BJ (cell line): ENCODE data around the gene STAP2. TPM values are rescaled to one million over a fixed set of nuclear protein-coding genes. Genes with fewer than 3 reads are reported as not detected.
"Not testable (repeated sequence)": the region's sequence is repeated elsewhere in the genome, so short reads cannot be mapped to it uniquely, and the experiment has no call there.

ENCODE experiments used
- CTCF ChIA-PET: fragments of 350-600 bp; formaldehyde crosslinking; extraction: SDS; loops from one replicate; lab custom pipeline; 2021; ENCODE audit warnings: antibody characterized with exemption, inconsistent platforms; lab: Yijun Ruan, JAX
- POLR2A ChIA-PET: fragments of 300-600 bp; sonication (Branson Sonifier 250); formaldehyde crosslinking; extraction: SDS; loops from one replicate; lab custom pipeline; 2021; ENCODE audit warnings: antibody characterized with exemption; lab: Charles Lee
- DNase-seq: peaks from one replicate; pipeline ENCODE4 v3.0.0-alpha.2; 2011; ENCODE audit warnings: low read depth
- H3K27me3 ChIP-seq: 2 replicates; pipeline ENCODE4 v1.6.0; 2011; ENCODE audit warnings: low read length; ENCODE audit not compliant: control insufficient read depth, insufficient read depth
- H3K36me3 ChIP-seq: 2 replicates; pipeline ENCODE4 v1.5.1; 2011; ENCODE audit warnings: low read length; ENCODE audit not compliant: control insufficient read depth, insufficient read depth
- H3K4me3 ChIP-seq: 2 replicates; pipeline ENCODE4 v1.5.1; 2011; ENCODE audit warnings: low read depth, mild to moderate bottlenecking, control low read depth, low read length
- polyA plus RNA-seq: library from polyadenylated mRNA; depleted of rRNA; stranded (reverse); fragments of >200 nt; gene quantifications from 2 replicates; pipeline ENCODE4 v1.2.3, GENCODE V29; 2011; rRNA removed
- TF ChIP-seq, protein P1 (sequence below): IDR thresholded peaks from 2 replicates; pipeline ENCODE4 v1.5.1; 2011; ENCODE audit warnings: low read depth, mild to moderate bottlenecking, control low read depth, inconsistent platforms, low read length, moderate library complexity; ENCODE audit not compliant: insufficient read depth

Gene STAP2
- polyA plus RNA-seq, 1 experiment, result 7.8 TPM

DNA sequence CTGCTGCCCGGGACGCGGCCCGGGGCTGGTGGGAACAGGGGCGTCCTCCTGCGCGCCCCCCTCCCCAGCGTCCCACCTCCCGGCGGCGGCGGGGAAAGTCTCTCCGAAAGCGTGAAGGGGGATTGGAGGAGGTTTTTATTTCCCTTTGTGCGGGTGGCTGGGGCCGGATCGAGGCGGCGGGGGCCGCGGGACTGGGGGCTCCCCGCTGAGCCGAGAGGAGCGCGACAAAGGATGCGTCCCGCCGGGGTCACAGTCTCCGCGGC is 59.4 kb downstream of the STAP2 start:
- POLR2A ChIA-PET, result interaction anchor here (0.7 kb wide), 1 partner anchor 311 kb away, joined by 12 read pairs; no protein-coding TSS in a partner anchor
- peaks cover 24% of the 10 kb centered on the region for H3K27me3 ChIP-seq
- H3K36me3 ChIP-seq, result no peaks in the 10 kb centered on the region
- DNase-seq, result no peak
- TF ChIP-seq, protein P1, sequence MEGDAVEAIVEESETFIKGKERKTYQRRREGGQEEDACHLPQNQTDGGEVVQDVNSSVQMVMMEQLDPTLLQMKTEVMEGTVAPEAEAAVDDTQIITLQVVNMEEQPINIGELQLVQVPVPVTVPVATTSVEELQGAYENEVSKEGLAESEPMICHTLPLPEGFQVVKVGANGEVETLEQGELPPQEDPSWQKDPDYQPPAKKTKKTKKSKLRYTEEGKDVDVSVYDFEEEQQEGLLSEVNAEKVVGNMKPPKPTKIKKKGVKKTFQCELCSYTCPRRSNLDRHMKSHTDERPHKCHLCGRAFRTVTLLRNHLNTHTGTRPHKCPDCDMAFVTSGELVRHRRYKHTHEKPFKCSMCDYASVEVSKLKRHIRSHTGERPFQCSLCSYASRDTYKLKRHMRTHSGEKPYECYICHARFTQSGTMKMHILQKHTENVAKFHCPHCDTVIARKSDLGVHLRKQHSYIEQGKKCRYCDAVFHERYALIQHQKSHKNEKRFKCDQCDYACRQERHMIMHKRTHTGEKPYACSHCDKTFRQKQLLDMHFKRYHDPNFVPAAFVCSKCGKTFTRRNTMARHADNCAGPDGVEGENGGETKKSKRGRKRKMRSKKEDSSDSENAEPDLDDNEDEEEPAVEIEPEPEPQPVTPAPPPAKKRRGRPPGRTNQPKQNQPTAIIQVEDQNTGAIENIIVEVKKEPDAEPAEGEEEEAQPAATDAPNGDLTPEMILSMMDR, result no peak
- H3K4me3 ChIP-seq, result no peak overlapping the region; the same call in 1 of the 2 replicates
- CTCF ChIA-PET, result interaction anchor here (1.2 kb wide), 1 partner anchor 73 kb away, joined by 4 read pairs; no protein-coding TSS in a partner anchor

DNA sequence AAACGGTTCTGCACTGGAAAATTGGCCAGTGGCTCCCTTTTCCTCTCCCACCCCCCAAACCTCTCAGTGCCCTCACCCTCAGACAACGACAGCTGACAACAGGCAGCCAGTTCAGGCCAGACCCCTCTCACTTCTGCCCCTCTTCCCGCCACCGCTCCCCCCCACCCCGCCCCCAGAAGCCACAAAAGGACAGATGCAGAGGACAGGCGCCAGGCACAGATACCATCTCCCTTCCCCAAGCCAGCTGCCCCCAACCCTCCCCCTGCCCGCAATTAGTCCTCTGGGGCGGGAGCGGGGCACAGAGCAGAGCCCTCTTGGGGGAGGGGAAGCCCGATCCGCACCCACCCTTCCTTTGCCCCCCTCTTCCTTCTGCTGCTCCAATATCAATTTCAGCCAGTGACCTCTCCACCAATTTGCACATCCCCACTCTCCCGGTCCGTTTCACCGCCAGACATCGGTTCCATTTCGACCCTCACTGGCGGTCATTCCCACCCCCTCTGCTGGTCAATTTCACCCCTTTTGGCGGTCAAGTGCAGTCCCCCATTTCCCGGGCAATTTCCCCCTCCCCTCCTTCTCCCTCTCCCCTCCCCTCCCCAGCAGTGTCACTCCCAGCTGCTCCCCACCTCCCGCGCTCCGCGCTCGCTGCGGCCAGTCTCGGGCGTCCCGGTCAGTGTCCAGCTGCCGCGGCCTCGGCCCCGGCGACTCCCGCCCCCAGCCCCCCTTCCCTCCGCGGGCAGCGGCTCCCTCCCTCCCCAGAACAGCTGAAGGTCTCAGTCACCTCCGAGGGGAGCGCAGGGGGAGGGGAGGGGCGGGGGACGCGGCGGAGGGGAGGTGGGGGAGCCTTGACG is 60.0 kb downstream of the STAP2 start, which contains the start of gene SHD:
SHD (plus strand) TSS at position 848 of the 848 bp plus-strand sequence. CDS start 798 bp downstream, outside the sequence.
- ChIA-PET POLR2A (interaction anchor here (0.7 kb wide), 1 partner anchor 310 kb away, joined by 12 read pairs; no protein-coding TSS in a partner anchor), CTCF (interaction anchor here (1.3 to 2.7 kb wide), 4 partner anchors 10 to 122 kb away, joined by 3 to 29 read pairs (median 4); no protein-coding TSS in a partner anchor)
- DNase-seq, result no peak
- TF ChIP-seq, protein P1, result no peak
- Histone ChIP-seq H3K4me3 (no peak within 1 kb of the TSS; the same call in 1 of the 2 replicates), H3K27me3 (peaks cover 24% of the 10 kb centered on the region), H3K36me3 (no peaks in the 10 kb centered on the region)

DNA sequence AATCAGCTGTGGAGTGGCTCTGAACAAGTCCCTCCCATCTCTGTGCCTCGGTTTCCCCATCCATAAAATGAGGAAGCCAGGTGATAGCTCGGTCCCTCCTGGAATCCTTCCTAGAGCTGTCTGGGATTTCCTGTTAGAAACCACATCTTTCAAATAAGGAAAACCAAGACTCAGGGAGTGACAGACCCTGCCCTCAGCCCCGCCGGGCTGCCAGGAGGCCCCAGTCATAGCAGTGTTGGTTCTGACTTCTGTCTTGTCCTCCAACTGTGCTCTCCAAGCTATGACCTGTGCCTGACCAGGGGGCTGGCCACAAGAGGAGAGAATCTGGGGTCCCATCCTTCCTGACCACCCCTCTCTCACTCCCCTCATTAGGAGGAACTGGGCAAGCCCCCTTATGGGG is 60.6 kb downstream of the STAP2 start:
- TF ChIP-seq, protein P1, result no peak
- H3K36me3 ChIP-seq, result no peaks in the 10 kb centered on the region
- ChIA-PET CTCF (interaction anchor here (1.3 to 2.7 kb wide), 4 partner anchors 11 to 123 kb away, joined by 3 to 29 read pairs (median 4); no protein-coding TSS in a partner anchor), POLR2A (no interaction called here)
- DNase-seq, result no peak
- no peak overlapping the region for H3K4me3 ChIP-seq
- H3K27me3 ChIP-seq, result peaks cover 24% of the 10 kb centered on the region

DNA sequence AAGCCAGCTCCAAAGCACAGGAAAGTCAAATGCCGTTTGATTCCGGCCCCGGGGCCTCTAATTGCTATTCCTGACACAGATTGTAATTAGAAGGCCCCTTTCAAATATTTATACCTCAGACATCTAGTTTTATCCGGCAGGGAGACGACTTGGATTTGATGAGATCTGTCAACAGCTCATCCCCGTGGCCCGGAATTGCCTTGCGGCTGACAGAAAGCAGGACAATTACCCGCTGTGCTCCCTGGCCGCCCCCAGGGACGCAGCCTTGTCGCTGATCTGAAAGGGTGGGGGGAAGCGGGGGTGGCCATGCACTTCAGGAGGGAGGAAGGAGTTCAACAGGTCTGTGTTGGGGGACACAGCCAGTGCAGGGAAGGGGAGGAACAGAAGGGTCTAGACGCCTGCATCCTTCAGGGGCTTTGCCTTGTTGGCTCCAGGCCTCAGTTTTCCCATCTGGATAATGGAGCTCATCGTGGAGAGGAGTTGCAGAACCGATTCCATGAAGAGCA is 61.4 kb downstream of the STAP2 start:
- Histone ChIP-seq H3K36me3 (no peaks in the 10 kb centered on the region), H3K4me3 (no peak overlapping the region), H3K27me3 (peaks cover 24% of the 10 kb centered on the region)
- TF ChIP-seq, protein P1, result no peak
- ChIA-PET POLR2A (no interaction called here), CTCF (interaction anchor here (0.6 to 2.7 kb wide), 4 partner anchors 10 to 245 kb away, joined by 3 to 29 read pairs (median 3); no protein-coding TSS in a partner anchor)
- no peak for DNase-seq

DNA sequence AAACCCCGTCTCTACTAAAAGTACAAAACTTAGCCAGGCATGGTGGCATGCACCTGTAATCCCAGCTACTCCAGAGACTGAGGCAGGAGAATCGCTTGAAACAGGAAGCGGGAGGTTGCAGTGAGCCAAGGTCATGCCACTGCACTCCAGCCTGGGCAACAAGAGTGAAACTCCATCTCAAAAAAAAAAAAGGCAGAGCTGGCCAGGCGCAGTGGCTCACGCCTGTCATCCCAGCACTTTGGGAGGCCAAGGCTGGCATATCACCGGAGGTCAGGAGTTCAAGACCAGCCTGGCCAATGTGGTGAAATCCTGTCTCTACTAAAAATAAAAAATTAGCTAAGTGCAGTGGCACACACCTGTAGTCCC is 64.3 kb downstream of the STAP2 start:
- H3K27me3 ChIP-seq, H3K36me3 ChIP-seq, H3K4me3 ChIP-seq, POLR2A ChIA-PET, DNase-seq: not testable (repeated sequence)
- CTCF ChIA-PET, result interaction anchor here (0.6 to 2.6 kb wide), 2 partner anchors 78 to 361 kb away, joined by 3 to 8 read pairs; no protein-coding TSS in a partner anchor

Other genes with a start within 250 kb of the STAP2 start
- gene MAP2K2, start 214.7 kb downstream of the STAP2 start, polyA plus RNA-seq, result 76.9 and 143 TPM in 2 replicates
- gene CREB3L3, start 185.2 kb downstream of the STAP2 start, polyA plus RNA-seq, result not detected in 2 replicates
- gene SIRT6, start 156.3 kb downstream of the STAP2 start, polyA plus RNA-seq, result 14.6 and 22.3 TPM in 2 replicates
- gene ANKRD24, start 156.1 kb downstream of the STAP2 start, polyA plus RNA-seq, result 0.22 and 0.25 TPM in 2 replicates
- 1.2 TPM in 2 replicates for gene EBI3, start 109.3 kb downstream of the STAP2 start, polyA plus RNA-seq
- 12.4 and 14.5 TPM in 2 replicates for gene YJU2, start 91.7 kb downstream of the STAP2 start, polyA plus RNA-seq
- not detected in 2 replicates for gene SHD, start 59.6 kb downstream of the STAP2 start, polyA plus RNA-seq
- not detected in 2 replicates for gene TMIGD2, start 36.4 kb downstream of the STAP2 start, polyA plus RNA-seq
- 3.9 and 11.9 TPM in 2 replicates for gene FSD1, start 34.2 kb downstream of the STAP2 start, polyA plus RNA-seq
- gene MPND, start 4.7 kb upstream of the STAP2 start, polyA plus RNA-seq, result 4.9 and 5.3 TPM in 2 replicates
- 52.2 and 89.4 TPM in 2 replicates for gene SH3GL1, start 61.7 kb upstream of the STAP2 start, polyA plus RNA-seq
- gene CHAF1A, start 63.8 kb upstream of the STAP2 start, polyA plus RNA-seq, result 6.3 and 11.4 TPM in 2 replicates
- 85.5 and 127 TPM in 2 replicates for gene UBXN6, start 119.0 kb upstream of the STAP2 start, polyA plus RNA-seq
- gene HDGFL2, start 133.5 kb upstream of the STAP2 start, polyA plus RNA-seq, result 23.8 and 26.0 TPM in 2 replicates
- 0.01 TPM in 2 replicates for gene PLIN4, start 179.7 kb upstream of the STAP2 start, polyA plus RNA-seq
- not detected in 2 replicates for gene PLIN5, start 196.4 kb upstream of the STAP2 start, polyA plus RNA-seq
- 0.02 TPM in 1 of 2 replicates, not detected in the other for gene LRG1, start 201.2 kb upstream of the STAP2 start, polyA plus RNA-seq
- gene SEMA6B, start 220.9 kb upstream of the STAP2 start, polyA plus RNA-seq, result 0.11 and 0.22 TPM in 2 replicates